HG03139 (cell line): ENCODE results near the gene GUCY1B1.
A peak's percentile ranks its signal among the peaks of the same experiment; 100 is the strongest.

ENCODE experiments used
- ATAC-seq: cut with Tn5 transposase; IDR thresholded peaks from one replicate; pipeline ENCODE4 v1.9.1; 2021; ENCODE audit not compliant: unreplicated experiment

GUCY1B1 gene

DNA sequence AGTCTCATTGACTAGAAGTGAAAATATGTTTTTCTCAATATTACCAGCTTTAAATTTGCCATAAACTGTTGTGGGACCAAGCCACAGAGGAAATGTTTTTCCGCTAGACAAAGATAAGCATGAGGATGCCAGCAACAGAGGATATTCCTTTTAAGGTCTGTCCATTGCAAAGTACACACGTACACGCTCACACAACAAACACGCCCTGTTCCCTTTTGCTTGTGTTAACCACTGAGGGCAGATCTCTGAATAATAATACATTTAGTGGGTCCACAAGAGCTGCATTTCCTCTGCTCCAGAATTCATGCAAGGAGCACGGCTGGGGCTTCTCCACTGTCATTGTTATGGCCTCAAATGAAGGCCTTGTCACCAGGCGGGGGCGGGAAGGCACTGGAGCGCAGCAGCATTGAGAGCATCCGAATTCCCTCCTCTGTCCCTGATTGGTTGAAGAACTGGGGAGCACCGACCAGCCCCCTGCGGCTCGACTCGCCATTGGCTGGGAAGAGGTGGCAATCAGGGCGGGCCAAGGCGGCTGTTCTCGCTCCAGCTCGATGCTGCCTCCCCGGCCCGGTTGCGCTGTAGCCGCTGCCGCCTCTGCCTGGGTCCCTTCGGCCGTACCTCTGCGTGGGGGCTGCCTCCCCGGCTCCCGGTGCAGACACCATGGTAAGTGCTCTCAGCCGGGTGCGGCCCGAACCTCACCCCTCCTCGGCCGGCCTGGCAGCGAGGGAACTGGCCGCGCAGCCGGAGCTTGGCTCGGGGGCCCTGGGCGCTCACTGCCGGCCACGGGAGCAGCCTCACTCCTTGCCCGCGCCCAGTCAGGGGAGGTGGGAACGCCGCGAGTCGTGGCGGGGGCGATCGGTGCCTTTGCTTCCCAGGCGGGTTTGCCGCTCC lies at the start of gene GUCY1B1:
TSS of gene GUCY1B1 (plus strand) at position 541 of the 891 bp plus-strand sequence. CDS start at position 661, 120 bp downstream.
- ATAC-seq, result peak; percentile 97

DNA sequence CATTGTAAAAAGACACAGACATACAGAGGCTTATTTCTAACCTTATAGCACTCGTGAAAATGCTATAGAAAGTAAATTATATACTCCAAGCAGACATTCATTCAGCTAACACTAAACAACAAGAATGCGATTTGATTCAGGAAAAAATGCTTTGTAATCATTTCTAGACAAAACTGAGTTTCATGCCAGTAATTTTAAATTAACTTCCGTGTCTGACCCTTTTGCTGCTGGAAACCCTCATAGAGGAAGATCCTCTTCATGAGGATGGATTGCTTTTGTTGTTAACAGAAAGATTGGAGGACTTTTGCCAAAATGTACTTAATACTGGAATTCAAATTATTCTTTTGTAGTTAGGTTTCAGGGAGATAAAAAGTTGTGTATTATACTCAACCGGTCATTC lies 48.9 kb upstream of the GUCY1B1 start:
- ATAC-seq, result no peak

DNA sequence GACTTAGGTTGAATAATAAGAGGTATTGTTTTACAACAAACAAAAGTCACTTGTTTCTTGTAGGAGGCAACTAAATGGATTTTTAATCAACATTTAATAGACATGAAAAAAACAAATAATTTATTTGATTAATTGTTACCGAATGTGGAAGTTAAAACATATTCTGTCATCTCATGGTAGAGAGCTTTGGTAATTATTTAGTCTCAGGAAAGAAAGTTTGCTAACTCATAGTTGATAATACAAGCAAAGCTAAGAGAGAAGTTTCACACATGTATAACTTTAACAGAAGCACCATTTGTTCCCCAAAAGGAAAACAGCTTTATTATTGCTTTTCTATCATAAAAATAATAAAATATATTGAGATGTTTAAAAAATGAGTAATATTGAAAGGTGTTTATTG lies 47.3 kb upstream of the GUCY1B1 start:
- no peak for ATAC-seq

DNA sequence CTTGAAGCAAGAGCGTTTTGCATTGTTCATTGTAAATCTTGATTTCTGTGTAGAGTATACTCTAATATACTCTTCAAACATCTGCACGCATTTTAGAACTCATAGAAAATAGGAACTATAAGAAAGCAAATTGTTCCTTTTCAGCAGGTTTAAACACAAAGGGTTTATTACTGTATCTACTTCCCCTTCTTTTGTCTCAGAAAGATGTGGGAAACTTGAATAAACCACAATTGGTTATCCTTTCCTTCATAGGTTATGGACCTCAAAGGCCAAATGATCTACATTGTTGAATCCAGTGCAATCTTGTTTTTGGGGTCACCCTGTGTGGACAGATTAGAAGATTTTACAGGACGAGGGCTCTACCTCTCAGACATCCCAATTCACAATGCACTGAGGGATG lies 46.0 kb upstream of the GUCY1B1 start:
- no peak for ATAC-seq

DNA sequence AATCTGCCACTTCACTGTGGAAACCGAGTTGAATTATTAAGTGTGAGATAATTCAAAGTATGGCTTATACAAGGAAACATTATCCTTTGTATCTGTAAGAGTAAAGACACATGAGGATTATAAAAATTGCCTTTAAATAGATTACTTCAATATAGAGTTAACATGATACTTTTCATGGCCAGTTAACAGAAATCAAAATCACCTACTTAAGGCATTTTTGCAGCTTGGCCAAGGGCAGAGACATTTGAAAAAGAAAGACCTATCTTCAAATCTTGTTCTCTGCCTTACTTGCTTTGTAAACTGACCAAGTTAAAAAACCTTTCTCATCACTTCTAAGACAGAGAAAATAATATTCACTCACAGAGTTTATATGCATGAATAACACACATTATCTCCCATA lies 44.9 kb upstream of the GUCY1B1 start:
- no peak for ATAC-seq

DNA sequence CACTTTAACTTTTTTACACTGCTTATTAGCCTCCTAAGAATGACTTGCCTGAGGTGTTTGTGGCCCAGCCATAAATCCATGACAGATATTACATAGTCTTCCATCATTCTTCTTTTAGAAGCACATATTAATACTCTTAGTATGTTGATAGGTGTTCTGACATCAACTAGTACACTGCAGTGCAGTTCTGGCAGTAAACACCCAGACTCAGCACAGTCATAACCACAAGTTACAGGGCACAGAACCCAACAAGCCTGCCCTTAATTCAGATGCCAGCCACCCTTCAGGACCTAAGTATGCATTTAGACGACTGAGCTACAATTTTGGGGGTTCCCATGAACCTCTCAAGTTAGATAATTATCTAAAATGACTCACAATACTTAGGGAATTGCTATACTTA lies 36.5 kb upstream of the GUCY1B1 start:
- no peak for ATAC-seq

DNA sequence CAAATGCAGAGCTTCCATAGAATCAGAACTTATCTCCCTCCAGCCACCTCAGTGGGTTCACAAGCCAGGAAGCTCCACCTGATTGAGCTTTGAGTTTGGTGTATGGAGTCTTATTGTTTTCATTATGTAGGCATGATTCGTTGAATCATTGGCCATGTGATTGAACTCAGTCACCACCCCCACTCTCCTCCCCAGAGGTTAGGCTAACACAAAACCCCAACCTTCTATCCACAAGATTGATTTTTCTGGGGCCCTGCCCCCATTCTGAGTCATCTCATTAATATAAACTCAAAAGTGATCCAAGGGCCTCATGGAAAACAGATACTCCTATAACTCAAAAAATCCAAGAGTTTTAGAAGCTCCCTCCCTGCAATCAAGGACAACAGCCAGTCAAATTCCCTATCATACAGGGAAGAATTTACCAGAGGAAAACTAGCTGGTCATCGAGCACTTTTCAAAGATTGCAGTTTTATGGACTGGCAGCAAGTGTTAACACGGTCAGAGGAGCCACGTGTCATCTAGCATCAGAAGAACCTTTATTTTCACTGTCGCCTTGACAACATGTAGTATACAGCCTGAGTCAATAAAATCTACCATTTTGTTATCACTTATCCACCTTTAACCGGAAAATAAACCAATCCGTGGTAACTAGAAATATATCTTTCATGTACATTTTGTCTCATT lies 35.9 kb upstream of the GUCY1B1 start:
- ATAC-seq, result no peak

DNA sequence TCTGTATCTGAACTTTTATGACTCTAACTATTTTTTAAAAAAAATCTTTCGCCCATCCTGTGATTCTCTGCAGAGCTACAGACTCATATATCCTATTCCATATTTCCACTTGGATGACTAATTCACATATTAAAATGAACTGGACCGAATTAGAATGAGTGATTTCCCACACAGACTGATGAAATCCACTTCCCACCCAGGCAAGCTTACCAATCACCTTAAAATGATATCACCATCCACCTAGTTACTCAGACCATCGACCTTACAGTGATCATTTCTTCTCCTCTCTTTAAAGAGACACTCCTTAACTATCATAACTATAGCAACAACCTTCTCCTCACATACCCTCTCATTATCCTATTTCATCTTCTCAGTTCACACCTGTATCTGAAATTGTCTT lies 34.1 kb upstream of the GUCY1B1 start:
- no peak for ATAC-seq

DNA sequence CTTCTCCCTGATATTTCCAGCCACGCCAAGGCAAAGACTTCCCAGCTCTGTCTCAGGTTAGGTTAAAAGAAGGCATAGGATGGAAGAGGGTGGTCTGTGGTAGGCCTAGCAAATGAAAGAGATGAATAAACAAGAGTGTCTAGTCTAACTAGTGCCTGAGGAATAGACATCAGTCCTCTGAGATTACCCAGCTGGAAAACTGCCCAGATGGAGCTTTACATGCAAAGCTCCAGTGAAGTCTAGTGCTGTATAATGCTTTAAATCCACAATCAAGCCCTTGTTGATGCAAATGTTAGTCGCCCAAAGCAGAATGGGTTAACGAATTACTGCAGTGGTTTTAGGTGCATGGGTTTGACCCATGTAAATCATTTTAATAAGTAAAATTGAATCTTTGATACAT lies 24.8 kb upstream of the GUCY1B1 start:
- no peak for ATAC-seq

DNA sequence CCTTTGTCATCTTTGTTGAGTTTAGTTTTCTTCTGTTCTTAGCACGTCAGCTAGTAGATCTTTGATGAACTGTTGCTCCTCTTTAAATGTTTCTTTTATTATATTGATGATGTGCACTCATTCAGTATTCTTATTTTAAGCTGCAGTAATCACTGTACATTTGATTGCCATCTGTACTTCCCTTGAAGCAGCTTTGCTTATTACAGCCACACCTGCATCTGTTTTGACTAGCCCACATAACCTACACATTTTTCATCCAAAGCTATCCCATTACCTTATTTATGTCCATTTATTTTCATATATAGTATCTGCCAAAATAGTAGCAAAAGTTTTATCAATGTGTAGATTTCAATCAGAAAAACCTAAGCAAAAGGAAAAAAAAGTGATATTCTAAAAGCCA lies 23.9 kb upstream of the GUCY1B1 start:
- ATAC-seq, result no peak

DNA sequence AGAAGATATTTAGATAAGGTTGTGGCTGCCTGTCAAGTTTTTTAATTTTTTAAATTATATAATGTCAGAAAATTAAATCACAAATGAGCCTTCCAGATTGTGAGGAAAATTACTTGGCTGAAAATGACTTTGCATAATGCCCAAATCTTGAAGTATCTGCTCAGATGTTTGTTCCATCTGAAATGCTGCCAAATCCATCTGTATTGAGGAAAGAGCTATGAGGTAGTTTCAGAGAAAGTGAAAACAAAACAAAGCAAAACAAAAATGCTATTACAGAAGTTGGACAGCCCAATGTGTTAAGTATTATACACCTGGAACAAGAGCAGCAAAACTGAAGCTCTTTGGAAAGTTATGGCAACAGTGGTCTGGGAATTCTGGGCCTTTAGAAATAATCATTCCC lies 23.3 kb upstream of the GUCY1B1 start:
- ATAC-seq, result no peak

DNA sequence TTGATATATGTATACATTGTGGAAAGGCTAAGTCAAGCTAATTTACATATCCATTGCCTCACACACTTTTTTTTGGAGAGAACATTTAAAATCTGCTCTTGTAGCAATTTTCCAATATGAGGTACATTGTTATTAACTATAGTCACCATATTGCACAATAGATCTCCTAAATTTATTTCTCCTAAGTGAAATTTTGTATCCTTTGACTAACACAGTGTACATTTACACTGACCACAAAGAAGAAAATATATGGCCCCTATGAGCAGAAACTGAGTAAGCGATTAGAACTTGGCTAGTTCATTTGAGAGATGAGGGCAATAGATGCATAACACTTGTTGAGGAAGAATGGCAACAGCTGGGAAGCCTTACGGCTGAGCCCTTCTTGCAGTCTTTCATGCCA lies 20.3 kb upstream of the GUCY1B1 start:
- ATAC-seq, result no peak

DNA sequence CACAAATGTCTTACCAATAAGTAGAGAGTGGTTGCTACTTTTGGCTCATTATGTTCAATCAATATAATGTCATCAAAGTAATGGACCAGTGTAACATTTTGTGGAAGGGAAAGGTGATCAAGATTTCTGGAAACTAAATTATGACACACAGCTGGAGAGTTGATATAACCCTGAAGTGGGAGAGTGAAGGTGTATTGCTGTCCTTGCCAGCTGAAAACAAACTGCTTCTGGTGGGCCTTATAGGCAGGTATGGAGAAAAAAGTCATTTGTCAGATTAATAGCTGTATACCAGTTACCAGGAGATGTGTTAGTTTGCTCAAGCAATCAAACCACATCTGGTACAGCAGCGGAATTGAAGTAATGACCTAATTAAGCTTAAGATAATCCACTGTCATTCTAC lies 17.3 kb upstream of the GUCY1B1 start:
- ATAC-seq, result no peak

DNA sequence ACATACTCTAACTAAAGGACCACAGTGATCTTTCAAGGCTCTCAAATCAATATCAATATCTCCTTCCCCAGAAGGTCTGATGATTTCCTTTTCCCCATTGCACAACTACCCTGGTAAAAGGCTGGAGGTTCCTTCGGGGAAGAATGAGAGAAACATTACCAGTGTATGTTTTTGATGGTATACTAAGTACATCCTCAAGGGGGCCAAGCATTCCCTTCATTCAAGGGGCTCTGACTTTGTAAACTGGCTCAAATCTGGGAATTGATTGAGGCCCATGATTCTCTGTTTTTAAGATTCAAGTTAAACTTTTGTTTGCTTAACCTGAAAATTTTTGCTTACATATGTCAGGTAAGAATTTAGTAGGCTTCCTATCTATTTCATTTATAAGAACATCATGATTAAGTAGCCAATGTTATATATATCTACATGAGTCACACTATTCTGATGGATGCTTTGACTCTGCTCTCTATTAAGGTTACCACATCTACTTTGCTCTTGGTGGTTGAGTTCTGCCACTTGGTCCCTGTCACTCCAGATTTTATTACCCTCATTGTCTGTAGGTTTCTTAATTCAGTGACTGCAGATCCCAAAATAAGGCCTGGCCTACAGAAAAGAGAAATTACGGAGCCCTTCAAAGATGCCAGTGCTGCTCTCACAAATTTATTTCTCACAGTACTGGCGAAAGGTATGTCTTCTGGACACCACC lies 16.4 kb upstream of the GUCY1B1 start:
- ATAC-seq, result no peak

DNA sequence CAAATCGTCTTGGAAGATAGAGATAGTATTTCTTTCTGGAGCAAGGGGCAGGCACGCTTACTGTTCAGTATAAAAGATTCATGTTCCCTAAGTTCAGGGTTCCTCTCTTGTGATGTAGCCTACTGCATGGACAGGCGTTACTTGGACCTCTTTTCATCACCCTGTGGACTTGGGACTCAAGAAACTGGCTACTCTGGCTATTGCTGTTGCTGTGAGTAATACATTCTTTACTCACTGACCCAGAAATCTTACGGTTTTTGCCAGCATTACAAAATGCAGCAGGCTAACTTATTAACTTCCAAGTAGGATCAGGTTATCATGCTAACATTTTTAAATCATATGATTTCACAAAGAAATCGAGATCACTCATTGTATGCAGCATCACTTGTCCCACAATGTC lies 12.8 kb upstream of the GUCY1B1 start:
- ATAC-seq, result no peak

DNA sequence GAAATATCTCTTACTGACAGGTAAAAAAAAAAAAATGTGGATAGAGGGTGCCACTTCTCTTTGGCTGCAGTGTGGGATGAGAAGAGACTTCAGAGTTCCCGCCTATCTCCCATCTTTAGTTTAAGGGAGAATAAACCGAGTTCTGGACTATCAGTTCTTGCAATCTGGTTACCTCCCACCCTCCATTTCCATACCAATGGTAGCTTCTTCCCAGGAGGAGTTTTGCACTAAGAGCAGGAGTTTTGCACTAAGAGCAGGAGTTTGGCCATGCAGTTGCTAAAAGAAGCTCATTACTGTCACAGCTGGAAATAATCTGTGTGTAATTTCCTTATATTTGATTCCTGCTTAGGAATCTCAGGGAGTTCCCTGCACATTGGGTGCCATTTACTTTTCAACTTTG lies 10.8 kb upstream of the GUCY1B1 start:
- no peak for ATAC-seq

DNA sequence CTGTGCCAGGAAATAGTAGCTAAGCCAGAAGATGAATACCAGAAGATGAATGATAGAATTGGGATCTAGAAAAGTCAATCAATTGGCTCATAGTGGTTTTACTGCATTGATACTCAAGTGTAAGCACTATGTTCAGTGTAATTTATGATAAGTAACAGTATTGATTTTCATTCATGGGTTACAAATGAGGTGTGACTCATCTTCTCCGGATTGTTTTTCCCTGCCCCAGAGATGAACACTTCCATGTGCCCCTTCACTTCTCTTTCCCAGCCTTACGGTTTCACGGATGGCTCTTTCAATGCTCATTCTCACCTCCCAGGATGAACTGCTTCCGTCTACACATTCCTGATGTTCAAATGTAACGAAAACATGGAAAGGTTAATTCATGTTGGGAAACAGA lies 9.8 kb upstream of the GUCY1B1 start:
- ATAC-seq, result no peak

DNA sequence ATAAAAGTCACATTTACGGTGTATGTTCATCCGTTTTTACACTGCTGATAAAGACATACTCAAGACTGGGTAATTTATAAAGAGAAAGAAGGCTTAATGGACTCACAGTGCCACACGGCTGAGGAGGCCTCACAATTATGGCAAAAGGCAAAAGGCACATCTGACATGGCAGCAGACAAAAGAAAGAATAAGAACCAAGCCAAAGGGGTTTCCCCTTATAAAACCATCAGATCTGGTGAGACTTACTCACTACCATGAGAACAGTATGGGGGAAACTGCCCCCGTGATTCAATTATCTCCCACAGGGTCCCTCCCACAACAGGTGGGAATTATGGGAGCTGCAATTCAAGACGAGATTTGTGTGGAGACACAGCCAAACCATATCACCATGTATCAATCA lies 7.3 kb upstream of the GUCY1B1 start:
- no peak for ATAC-seq

DNA sequence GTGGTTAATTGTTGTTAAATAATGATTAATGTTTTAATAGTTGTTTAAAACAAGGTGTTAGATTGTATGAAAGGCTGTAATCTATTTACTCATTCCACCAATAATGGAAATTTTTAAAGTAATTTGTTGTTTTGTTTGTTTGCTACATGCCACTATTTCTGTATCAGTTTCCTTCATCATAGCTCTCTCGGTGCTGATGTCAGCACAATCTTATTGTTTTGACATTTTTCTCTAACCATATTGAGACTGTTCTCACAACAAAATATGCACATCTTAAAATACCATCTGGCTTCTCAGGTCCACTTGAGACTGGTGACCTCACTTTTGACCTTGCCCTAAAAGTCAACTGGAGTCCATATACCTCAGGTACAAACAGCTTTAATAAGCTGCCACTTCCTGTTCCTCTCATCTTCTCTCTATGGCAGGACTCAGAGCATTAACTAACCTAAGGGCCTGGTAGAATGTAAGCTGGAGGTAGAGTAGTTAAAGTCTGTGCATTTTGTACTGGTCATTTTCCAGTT lies 1.0 kb upstream of the GUCY1B1 start:
- ATAC-seq, result no peak

DNA sequence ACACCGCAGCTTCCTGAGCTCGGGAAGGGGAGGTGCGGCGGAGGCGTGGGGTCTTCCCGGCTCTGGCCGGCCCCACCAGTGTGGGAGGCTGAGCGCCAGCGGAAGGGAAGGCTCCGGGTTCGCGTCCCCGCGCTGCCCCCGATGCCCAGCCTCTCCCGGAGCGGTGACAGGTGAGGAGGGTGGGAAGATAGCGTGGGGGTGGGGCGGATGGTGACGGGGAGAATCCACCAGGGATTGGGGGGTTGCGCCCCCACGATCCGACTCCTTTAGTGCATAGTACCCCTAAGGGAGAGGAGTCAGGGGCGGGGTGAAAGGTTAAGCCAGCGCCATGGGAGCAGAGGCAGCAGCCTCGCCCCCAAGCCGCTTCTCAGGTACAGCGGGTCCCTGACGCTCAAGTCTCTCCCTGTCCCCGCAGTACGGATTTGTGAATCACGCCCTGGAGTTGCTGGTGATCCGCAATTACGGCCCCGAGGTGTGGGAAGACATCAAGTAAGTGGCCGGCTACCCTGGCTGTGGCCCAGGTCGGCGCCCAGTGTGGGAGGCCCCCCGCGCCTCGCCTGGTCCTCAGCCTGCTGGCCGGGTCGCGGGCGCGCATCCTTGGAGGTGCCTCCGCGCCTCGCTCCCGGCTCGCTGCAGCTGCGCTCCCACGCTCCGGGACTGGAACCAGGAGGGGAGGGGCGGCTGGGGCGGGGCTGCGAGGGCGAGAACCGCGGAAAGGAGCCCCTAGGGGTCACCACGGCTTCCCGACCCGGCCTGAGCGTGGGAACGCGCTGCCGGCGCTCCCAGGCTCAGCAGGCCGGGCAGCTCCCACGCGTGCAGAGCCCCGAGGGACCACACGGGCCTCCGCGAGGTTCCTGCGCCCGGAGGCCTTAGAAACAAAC lies 791 bp downstream of the GUCY1B1 start:
- peak; percentile 28 for ATAC-seq

DNA sequence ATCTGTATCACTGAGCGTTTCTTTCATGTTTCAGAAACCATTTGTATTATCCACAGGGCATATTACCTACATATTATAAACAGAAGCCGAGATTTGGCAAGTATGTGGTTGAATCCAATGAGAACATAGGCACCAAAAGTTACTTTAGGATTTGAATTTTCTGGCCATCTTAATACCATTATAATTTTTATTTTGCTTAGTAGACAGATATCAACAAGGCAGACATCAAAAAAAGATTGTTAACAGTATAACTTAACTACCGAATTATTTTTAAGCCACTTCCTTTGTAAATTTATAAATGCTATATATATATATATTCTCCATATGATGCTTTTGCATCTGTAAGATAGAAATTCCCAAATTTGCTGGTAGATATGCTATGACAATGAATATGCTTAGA lies 2.2 kb downstream of the GUCY1B1 start:
- no peak for ATAC-seq
